MM.1S (cell line): ENCODE results near the gene SLC25A1.

ENCODE experiments used
- DNase-seq: peaks from one replicate; pipeline ENCODE4 v3.0.0-alpha.2; 2015
- H2AFZ ChIP-seq: fragments of 300-600 bp; sonication (generic); 2 replicates; pipeline ENCODE4 v1.6.0; 2016; ENCODE audit warnings: antibody characterized with exemption, low read length
- H3F3A ChIP-seq: fragments of 300-600 bp; sonication (generic); 2 replicates; pipeline ENCODE4 v1.6.1; 2016; ENCODE audit warnings: mild to moderate bottlenecking, antibody characterized with exemption, low read length, moderate library complexity, mixed read lengths; ENCODE audit not compliant: insufficient read depth
- H3K27ac ChIP-seq: fragments of 300-600 bp; sonication (generic); 2 replicates; pipeline ENCODE4 v1.5.1; 2016; ENCODE audit warnings: mild to moderate bottlenecking, low read length
- H3K27me3 ChIP-seq: fragments of 300-600 bp; sonication (generic); replicated peaks from 2 replicates; pipeline ENCODE4 v1.6.0; 2016; ENCODE audit warnings: low read length; ENCODE audit not compliant: insufficient read depth
- H3K36me3 ChIP-seq: fragments of 300-600 bp; sonication (generic); replicated peaks from 2 replicates; pipeline ENCODE4 v1.6.1; 2016; ENCODE audit warnings: mild to moderate bottlenecking, low read length, mixed read lengths; ENCODE audit not compliant: insufficient read depth
- H3K4me1 ChIP-seq: fragments of 300-600 bp; sonication (generic); 2 replicates; pipeline ENCODE4 v1.6.1; 2016; ENCODE audit warnings: low read length, mixed read lengths
- H3K4me2 ChIP-seq: fragments of 300-600 bp; sonication (generic); 2 replicates; pipeline ENCODE4 v1.6.0; 2016; ENCODE audit warnings: low read depth, low read length
- H3K4me3 ChIP-seq: fragments of 300-600 bp; sonication (generic); 2 replicates; pipeline ENCODE4 v1.5.1; 2016; ENCODE audit warnings: low read length, mixed read lengths
- H3K79me2 ChIP-seq: fragments of 300-600 bp; sonication (generic); 2 replicates; pipeline ENCODE4 v1.6.1; 2016; ENCODE audit warnings: mixed run types, low read length, mixed read lengths
- H3K9ac ChIP-seq: fragments of 300-600 bp; sonication (generic); 2 replicates; pipeline ENCODE4 v1.6.1; 2016; ENCODE audit warnings: low read length, mixed read lengths
- H3K9me2 ChIP-seq: fragments of 300-600 bp; sonication (generic); replicated peaks from 2 replicates; pipeline ENCODE4 v1.6.1; 2016; ENCODE audit warnings: mild to moderate bottlenecking, low read length, mixed read lengths; ENCODE audit not compliant: insufficient read depth
- H3K9me3 ChIP-seq: fragments of 300-600 bp; sonication (generic); replicated peaks from 2 replicates; pipeline ENCODE4 v1.6.1; 2016; ENCODE audit warnings: mild to moderate bottlenecking, low read length, mixed read lengths; ENCODE audit not compliant: insufficient read depth
- H4K20me1 ChIP-seq: fragments of 300-600 bp; sonication (generic); 2 replicates; pipeline ENCODE4 v1.6.1; 2016; ENCODE audit warnings: mild to moderate bottlenecking, low read length, moderate library complexity, mixed read lengths; ENCODE audit not compliant: insufficient read depth
- EZH2 ChIP-seq: fragments of 300-600 bp; sonication (generic); optimal IDR thresholded peaks from 2 replicates; pipeline ENCODE3; 2017; ENCODE audit warnings: low read depth, mild to moderate bottlenecking, antibody characterized with exemption, low read length, mixed read lengths
- EZH2phosphoT487 ChIP-seq: fragments of 300-600 bp; sonication (generic); IDR thresholded peaks from 2 replicates; pipeline ENCODE4 v1.6.1; 2018; ENCODE audit warnings: antibody characterized with exemption, low read length
- TF ChIP-seq, protein P1 (sequence below): fragments of 300-600 bp; sonication (generic); IDR thresholded peaks from 2 replicates; pipeline ENCODE4 v1.5.1; 2016; ENCODE audit warnings: antibody characterized with exemption, low read length, mixed read lengths

SLC25A1 gene

DNA sequence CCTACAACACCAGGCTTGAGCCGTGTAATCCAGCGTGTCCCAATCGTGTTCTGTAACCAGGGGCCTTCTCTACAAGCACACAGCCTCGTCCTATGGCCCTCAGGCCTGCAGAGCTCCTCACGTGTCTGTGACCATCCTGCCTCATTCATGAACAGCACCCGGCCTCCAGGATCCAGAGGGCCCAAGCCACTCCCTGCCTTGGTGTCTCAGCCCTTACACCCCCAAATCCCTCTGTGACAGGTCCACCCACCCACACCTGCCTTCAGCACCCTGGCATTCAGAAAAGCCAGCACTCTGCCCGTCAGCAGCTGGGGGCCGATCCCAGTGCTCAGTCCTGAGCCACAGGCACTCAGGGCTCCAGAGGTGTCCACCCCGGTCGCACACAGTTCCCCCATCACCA lies 41.6 kb downstream of the SLC25A1 start:
- H3K36me3 ChIP-seq, result no peaks in the 10 kb centered on the region
- no peaks in the 10 kb centered on the region for H3K79me2 ChIP-seq
- H3K9ac ChIP-seq, result no peak overlapping the region
- no peak overlapping the region for H3K4me2 ChIP-seq
- H3K27me3 ChIP-seq, result no peaks in the 10 kb centered on the region
- H3K4me3 ChIP-seq, result no peak overlapping the region
- H4K20me1 ChIP-seq, result no peaks in the 10 kb centered on the region
- H2AFZ ChIP-seq, result no peak overlapping the region
- TF ChIP-seq EZH2phosphoT487 (no peak), EZH2 (no peak)
- TF ChIP-seq, protein P1, sequence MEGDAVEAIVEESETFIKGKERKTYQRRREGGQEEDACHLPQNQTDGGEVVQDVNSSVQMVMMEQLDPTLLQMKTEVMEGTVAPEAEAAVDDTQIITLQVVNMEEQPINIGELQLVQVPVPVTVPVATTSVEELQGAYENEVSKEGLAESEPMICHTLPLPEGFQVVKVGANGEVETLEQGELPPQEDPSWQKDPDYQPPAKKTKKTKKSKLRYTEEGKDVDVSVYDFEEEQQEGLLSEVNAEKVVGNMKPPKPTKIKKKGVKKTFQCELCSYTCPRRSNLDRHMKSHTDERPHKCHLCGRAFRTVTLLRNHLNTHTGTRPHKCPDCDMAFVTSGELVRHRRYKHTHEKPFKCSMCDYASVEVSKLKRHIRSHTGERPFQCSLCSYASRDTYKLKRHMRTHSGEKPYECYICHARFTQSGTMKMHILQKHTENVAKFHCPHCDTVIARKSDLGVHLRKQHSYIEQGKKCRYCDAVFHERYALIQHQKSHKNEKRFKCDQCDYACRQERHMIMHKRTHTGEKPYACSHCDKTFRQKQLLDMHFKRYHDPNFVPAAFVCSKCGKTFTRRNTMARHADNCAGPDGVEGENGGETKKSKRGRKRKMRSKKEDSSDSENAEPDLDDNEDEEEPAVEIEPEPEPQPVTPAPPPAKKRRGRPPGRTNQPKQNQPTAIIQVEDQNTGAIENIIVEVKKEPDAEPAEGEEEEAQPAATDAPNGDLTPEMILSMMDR, result no peak
- H3K4me1 ChIP-seq, result no peaks in the 10 kb centered on the region
- no peak overlapping the region for H3K27ac ChIP-seq
- H3K9me2 ChIP-seq, result no peaks in the 10 kb centered on the region
- H3F3A ChIP-seq, result no peaks in the 10 kb centered on the region
- no peak for DNase-seq
- H3K9me3 ChIP-seq, result no peaks in the 10 kb centered on the region

GRCh38 chr22:19134874-19135273 lies 43.7 kb downstream of the SLC25A1 start:
- H2AFZ ChIP-seq, result no peak overlapping the region
- no peak overlapping the region for H3K4me3 ChIP-seq
- H3K4me1 ChIP-seq, result no peaks in the 10 kb centered on the region
- no peak for DNase-seq
- H3K36me3 ChIP-seq, result no peaks in the 10 kb centered on the region
- no peaks in the 10 kb centered on the region for H3K9me3 ChIP-seq
- H3K27me3 ChIP-seq, result no peaks in the 10 kb centered on the region
- H4K20me1 ChIP-seq, result no peaks in the 10 kb centered on the region
- no peak overlapping the region for H3K27ac ChIP-seq
- no peaks in the 10 kb centered on the region for H3K79me2 ChIP-seq
- no peaks in the 10 kb centered on the region for H3K9me2 ChIP-seq
- no peaks in the 10 kb centered on the region for H3F3A ChIP-seq
- H3K4me2 ChIP-seq, result no peak overlapping the region
- TF ChIP-seq, protein P1, result no peak
- no peak for TF ChIP-seq EZH2
- TF ChIP-seq EZH2phosphoT487, result no peak
- H3K9ac ChIP-seq, result no peak overlapping the region

DNA sequence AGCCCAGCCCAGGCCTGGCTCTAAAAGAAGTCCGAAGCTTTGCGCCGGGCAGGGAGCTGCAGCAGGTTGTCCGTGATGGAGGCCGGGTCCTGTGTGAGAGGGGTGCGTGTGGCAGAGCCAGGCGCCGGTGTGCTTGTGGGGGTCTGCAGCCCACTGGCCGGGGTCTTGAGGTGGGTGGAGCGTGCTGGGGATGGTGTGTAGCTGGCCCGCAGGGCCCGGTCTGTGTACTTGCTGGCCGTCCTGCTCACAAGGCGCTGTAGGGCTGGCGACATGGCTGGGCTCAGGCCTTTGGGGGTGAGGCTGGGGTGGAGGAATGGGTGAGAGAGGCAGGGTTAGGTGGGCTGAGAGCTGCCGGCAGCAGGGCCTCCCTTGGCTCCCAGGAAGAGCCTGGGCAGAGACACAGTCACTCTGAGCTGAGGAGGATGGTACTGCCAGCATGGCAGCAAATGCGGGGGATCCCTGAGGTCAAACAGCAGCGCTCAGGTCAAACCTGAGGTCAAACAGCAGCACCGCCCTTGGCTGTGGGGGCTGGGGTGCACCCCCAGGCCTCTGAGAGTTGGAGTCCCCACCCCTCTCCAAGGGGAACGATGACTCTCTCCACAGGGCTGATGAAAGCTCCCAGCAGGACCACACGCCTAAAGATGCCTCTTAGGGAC lies 44.2 kb downstream of the SLC25A1 start:
- H3F3A ChIP-seq, result no peaks in the 10 kb centered on the region
- no peak for DNase-seq
- no peak overlapping the region for H3K9ac ChIP-seq
- H3K4me1 ChIP-seq, result no peaks in the 10 kb centered on the region
- H3K27ac ChIP-seq, result no peak overlapping the region
- no peaks in the 10 kb centered on the region for H4K20me1 ChIP-seq
- no peaks in the 10 kb centered on the region for H3K79me2 ChIP-seq
- H3K27me3 ChIP-seq, result no peaks in the 10 kb centered on the region
- TF ChIP-seq EZH2, result no peak
- TF ChIP-seq, protein P1, result no peak
- no peak for TF ChIP-seq EZH2phosphoT487
- no peaks in the 10 kb centered on the region for H3K36me3 ChIP-seq
- H3K9me2 ChIP-seq, result no peaks in the 10 kb centered on the region
- no peaks in the 10 kb centered on the region for H3K9me3 ChIP-seq
- H2AFZ ChIP-seq, result no peak overlapping the region
- no peak overlapping the region for H3K4me2 ChIP-seq
- no peak overlapping the region for H3K4me3 ChIP-seq
